ENCODE results near the gene THOC2.
"Not testable (repeated sequence)": the region's sequence is repeated elsewhere in the genome, so short reads cannot be mapped to it uniquely, and the experiment has no call there.

THOC2 gene

GRCh38 chrX:123743312-123743711 lies 10.5 kb upstream of the THOC2 start:
- TF ChIP-seq POLR2A (IDR thresholded peaks at IDR 0.05; ENCODE audit: low read depth, low read length): no peak
- FAIRE-seq (no peak), DNase-seq (ENCODE audit: insufficient read length, low spot score) (no peak)

GRCh38 chrX:123742440-123742839 lies 9.6 kb upstream of the THOC2 start:
- FAIRE-seq (no peak), DNase-seq (ENCODE audit: insufficient read length, low spot score) (no peak)
- no peak for TF ChIP-seq POLR2A (IDR thresholded peaks at IDR 0.05; ENCODE audit: low read depth, low read length)

- FAIRE-seq (no peak), DNase-seq (ENCODE audit: insufficient read length, low spot score) (no peak)
- TF ChIP-seq POLR2A (IDR thresholded peaks at IDR 0.05; ENCODE audit: low read depth, low read length): no peak
Observed at GRCh38 chrX:123740536-123740935, 7.7 kb upstream of the THOC2 start.

GRCh38 chrX:123740006-123740405 lies 7.2 kb upstream of the THOC2 start:
- no peak for DNase-seq (ENCODE audit: insufficient read length, low spot score)
- no peak for FAIRE-seq
- no peak for TF ChIP-seq POLR2A (IDR thresholded peaks at IDR 0.05; ENCODE audit: low read depth, low read length)

- no peak for FAIRE-seq
- no peak for DNase-seq (ENCODE audit: insufficient read length, low spot score)
- TF ChIP-seq POLR2A (IDR thresholded peaks at IDR 0.05; ENCODE audit: low read depth, low read length): no peak
Observed at GRCh38 chrX:123739474-123739873, 6.6 kb upstream of the THOC2 start.

GRCh38 chrX:123738378-123738940 lies 5.6 kb upstream of the THOC2 start:
- DNase-seq (ENCODE audit: insufficient read length, low spot score) (no peak), FAIRE-seq (no peak)
- TF ChIP-seq POLR2A (IDR thresholded peaks at IDR 0.05; ENCODE audit: low read depth, low read length): no peak

GRCh38 chrX:123736333-123736921 lies 3.6 kb upstream of the THOC2 start:
- DNase-seq (ENCODE audit: insufficient read length, low spot score) (no peak), FAIRE-seq (peak; percentile 45)
- no peak for TF ChIP-seq POLR2A (IDR thresholded peaks at IDR 0.05; ENCODE audit: low read depth, low read length)

GRCh38 chrX:123735137-123735536 lies 2.3 kb upstream of the THOC2 start:
- FAIRE-seq; DNase-seq (ENCODE audit: insufficient read length, low spot score): not testable (repeated sequence)

- not testable (repeated sequence) for DNase-seq (ENCODE audit: insufficient read length, low spot score); FAIRE-seq
Observed at GRCh38 chrX:123734079-123734478, 1.2 kb upstream of the THOC2 start.

GRCh38 chrX:123731987-123732669 lies 724 bp downstream of the THOC2 start:
- TF ChIP-seq POLR2A (IDR thresholded peaks at IDR 0.05; ENCODE audit: low read depth, low read length): no peak
- FAIRE-seq (no peak), DNase-seq (ENCODE audit: insufficient read length, low spot score) (no peak)

- no peak for TF ChIP-seq POLR2A (IDR thresholded peaks at IDR 0.05; ENCODE audit: low read depth, low read length)
- DNase-seq (ENCODE audit: insufficient read length, low spot score) (no peak), FAIRE-seq (no peak)
Observed at GRCh38 chrX:123731258-123731986, 1.4 kb downstream of the THOC2 start.

- TF ChIP-seq POLR2A (IDR thresholded peaks at IDR 0.05; ENCODE audit: low read depth, low read length): no peak
- DNase-seq (ENCODE audit: insufficient read length, low spot score) (no peak), FAIRE-seq (no peak)
Observed at GRCh38 chrX:123728554-123728953, 4.3 kb downstream of the THOC2 start.

- no peak for DNase-seq (ENCODE audit: insufficient read length, low spot score)
- no peak for FAIRE-seq
- no peak for TF ChIP-seq POLR2A (IDR thresholded peaks at IDR 0.05; ENCODE audit: low read depth, low read length)
Observed at GRCh38 chrX:123728016-123728415, 4.8 kb downstream of the THOC2 start.

GRCh38 chrX:123722193-123722592 lies 10.7 kb downstream of the THOC2 start:
- not testable (repeated sequence) for FAIRE-seq; DNase-seq (ENCODE audit: insufficient read length, low spot score)

- TF ChIP-seq POLR2A (IDR thresholded peaks at IDR 0.05; ENCODE audit: low read depth, low read length): no peak
- FAIRE-seq (no peak), DNase-seq (ENCODE audit: insufficient read length, low spot score) (no peak)
Observed at GRCh38 chrX:123720486-123720885, 12.4 kb downstream of the THOC2 start.
